HepG2 (cell line): ENCODE results near the gene CMTM1. TPM values are rescaled to one million over a fixed set of nuclear protein-coding genes. Genes with fewer than 3 reads are reported as not detected.

Experiments used
- ATF2 ChIP-seq: sonication (generic); formaldehyde crosslinking; IDR thresholded peaks from 2 replicates; pipeline ENCODE4 v1.4.0; 2020; ENCODE audit warnings: missing genetic modification reagents
- MTERF4 ChIP-seq: sonication (generic); formaldehyde crosslinking; IDR thresholded peaks from 2 replicates; pipeline ENCODE4 v1.8.0; 2023; ENCODE audit warnings: mild to moderate bottlenecking, missing genetic modification reagents
- PRDM15 ChIP-seq: sonication (generic); formaldehyde crosslinking; IDR thresholded peaks from 2 replicates; pipeline ENCODE4 v1.4.0; 2020; ENCODE audit warnings: missing genetic modification reagents
- TFDP1 ChIP-seq: IDR thresholded peaks from 2 replicates; pipeline ENCODE4 v1.6.1; 2016; ENCODE audit warnings: missing compliant biosample characterization, missing genetic modification reagents, borderline replicate concordance
- THAP8 ChIP-seq: sonication (generic); formaldehyde crosslinking; IDR thresholded peaks from 2 replicates; pipeline ENCODE4 v1.5.1; 2020; ENCODE audit warnings: missing genetic modification reagents, mild to moderate bottlenecking, borderline replicate concordance
- ZNF142 ChIP-seq: sonication (generic); formaldehyde crosslinking; IDR thresholded peaks from 2 replicates; pipeline ENCODE4 v1.4.0; 2020; ENCODE audit warnings: missing genetic modification reagents
- ZNF160 ChIP-seq: sonication (generic); formaldehyde crosslinking; IDR thresholded peaks from 2 replicates; pipeline ENCODE4 v1.8.0; 2022; ENCODE audit warnings: mild to moderate bottlenecking, inconsistent platforms, missing genetic modification reagents
- ZNF414 ChIP-seq: sonication (generic); formaldehyde crosslinking; IDR thresholded peaks from 2 replicates; pipeline ENCODE4 v1.5.0; 2020; ENCODE audit warnings: missing genetic modification reagents
- ZNF652 ChIP-seq: IDR thresholded peaks from 2 replicates; pipeline ENCODE4 v1.6.1; 2016; ENCODE audit warnings: low read depth, borderline replicate concordance
- ZNF878 ChIP-seq: sonication (generic); formaldehyde crosslinking; IDR thresholded peaks from 2 replicates; pipeline ENCODE4 v1.8.1; 2023; ENCODE audit warnings: mild to moderate bottlenecking, missing genetic modification reagents, moderate library complexity
- ZSCAN9 ChIP-seq: IDR thresholded peaks from 2 replicates; pipeline ENCODE4 v1.6.1; 2016; ENCODE audit warnings: borderline replicate concordance
- polyA plus RNA-seq, 8 experiments: library from polyadenylated mRNA; depleted of rRNA in 3 of 8; stranded (reverse) in 7 of 8; unstranded in 1 of 8; fragments of >200 nt; fragmentation: Illumina TruSeq in 4 of 8; extraction: Trizol in 4 of 8; gene quantifications; 2 replicates each; pipeline versions ENCODE4 v1.2.1 to v1.2.3, GENCODE V29; 2011 to 2016; ENCODE audit warnings: low read depth in 4 of 8, missing spikeins in 1 of 8, mixed read lengths in 1 of 8; ENCODE audit not compliant: insufficient read depth in 1 of 8
- total RNA-seq, 5 experiments: library from RNA; depleted of rRNA; stranded (reverse); fragments of >200 nt; fragmentation: Illumina TruSeq; extraction: Trizol; gene quantifications; 2 replicates each; pipeline ENCODE4 v1.2.3, GENCODE V29; 2016; ENCODE audit warnings: low read depth in 1 of 5

CMTM1 gene
- total and polyA plus RNA-seq, 2 of the 13 experiments (the other 11 are each of a cell fraction or from before 2014, with no cell fraction given): 1.7 to 2.9 TPM

GRCh38 chr16:66552286-66553177 is 13.7 kb upstream of the CMTM1 start, which contains the start of gene CKLF (continued):
- TF ChIP-seq THAP8 (CRISPR knock-in tag): peak; percentile 98; the same call in 1 of the 2 replicates
- peak; percentile 99 for TF ChIP-seq ZSCAN9 (CRISPR knock-in tag)
- peak; percentile 89; the same call in 1 of the 2 replicates for TF ChIP-seq ZNF142 (CRISPR knock-in tag)
- TF ChIP-seq TFDP1: peak; percentile 99
- TF ChIP-seq MTERF4: no peak
- TF ChIP-seq ZNF878 (CRISPR knock-in tag): peak; percentile 97
- TF ChIP-seq PRDM15 (CRISPR knock-in tag): peak; percentile 73
- peak; percentile 11; the same call in 1 of the 2 replicates for TF ChIP-seq ZNF652
- TF ChIP-seq ZNF414 (CRISPR knock-in tag): peak; percentile 100
- peak; percentile 98 for TF ChIP-seq ZNF160 (CRISPR knock-in tag)
- peak; percentile 84 for TF ChIP-seq ATF2
